HCT116 (cell line): Measurements from ENCODE around the gene ANKRD49. TPM values are rescaled to one million over a fixed set of nuclear protein-coding genes. Genes with fewer than 3 reads are reported as not detected.

Experiments used
- ATAC-seq: fragments of 200-7000 bp; cut with Tn5 transposase; 2 replicates; pipeline ENCODE4 v1.9.1; 2020; ENCODE audit warnings: mild to moderate bottlenecking, moderate library complexity
- BruUV-seq: library from RNA; stranded (reverse); fragments of 400-500 nt; replicated peaks from 2 replicates; lab custom pipeline; 2021; lab: Mats Ljungman, UMichigan
- CTCF ChIA-PET: fragments of 300-600 bp; sonication (Branson Sonifier 250); formaldehyde crosslinking; loops from one replicate; lab custom pipeline; 2021; ENCODE audit warnings: antibody characterized with exemption; lab: Charles Lee
- POLR2A ChIA-PET: fragments of 300-600, 350-600 bp; sonication (Branson Sonifier 250); formaldehyde crosslinking; loops from one replicate; lab custom pipeline; 2021; ENCODE audit warnings: antibody characterized with exemption; lab: Charles Lee
- RAD21 ChIA-PET, 2 experiments: fragments of 300-600 bp; sonication (Branson Sonifier 250); formaldehyde crosslinking; loops; one replicate each; lab custom pipeline; 2023; ENCODE audit warnings: low total read pairs in 2 of 2; ENCODE audit not compliant: uncharacterized antibody in 2 of 2, unreplicated experiment in 2 of 2, low non-redundant PET in 1 of 2; lab: Charles Lee
- DNase-seq: peaks from one replicate; pipeline ENCODE4 v3.0.0-alpha.2; 2010; ENCODE audit warnings: low read depth, low spot score
- H2AFZ ChIP-seq: fragments of 200-600 bp; shearing (Covaris generic), sonication (generic); 2 replicates; pipeline ENCODE4 v1.6.1; 2017; ENCODE audit warnings: low read depth, mixed run types, mixed read lengths, antibody characterized with exemption, low read length; ENCODE audit not compliant: poor library complexity, severe bottlenecking
- H3K27ac ChIP-seq: 2 replicates; pipeline ENCODE4 v1.5.1; 2012; ENCODE audit warnings: low read depth, low read length
- H3K27me3 ChIP-seq: fragments of 200-600 bp; sonication (generic); 2 replicates; pipeline ENCODE4 v1.6.1; 2016; ENCODE audit warnings: mixed run types, low read length, mixed read lengths; ENCODE audit not compliant: insufficient read depth
- H3K36me3 ChIP-seq, 2 experiments: fragments of 200-500 bp in 1 of 2; fragments of 200-600 bp in 1 of 2; sonication (Bioruptor generic) in 1 of 2; sonication (generic) in 1 of 2; 2 replicates each; pipeline versions ENCODE4 v1.5.1 to v1.6.1; 2014 to 2016; ENCODE audit warnings: low read length in 2 of 2, inconsistent platforms in 1 of 2, mixed read lengths in 1 of 2, mixed run types in 1 of 2; ENCODE audit not compliant: insufficient read depth in 2 of 2, control insufficient read depth in 1 of 2
- H3K4me1 ChIP-seq, 2 experiments: fragments of 200-600 bp in 1 of 2; sonication (generic) in 1 of 2; 2 replicates each; pipeline versions ENCODE4 v1.5.1 to v1.6.1; 2012 to 2017; ENCODE audit warnings: low read length in 2 of 2, inconsistent platforms in 1 of 2, mild to moderate bottlenecking in 1 of 2, mixed read lengths in 1 of 2, mixed run types in 1 of 2, moderate library complexity in 1 of 2; ENCODE audit not compliant: insufficient read depth in 2 of 2, control insufficient read depth in 1 of 2
- H3K4me2 ChIP-seq: fragments of 200-600 bp; sonication (generic); 2 replicates; pipeline ENCODE4 v1.6.1; 2017; ENCODE audit warnings: mixed run types, low read length, mixed read lengths
- H3K4me3 ChIP-seq, 2 experiments: fragments of 200-600 bp in 1 of 2; sonication (generic) in 1 of 2; replicated peaks in 1 of 2; 2 replicates each; pipeline ENCODE4 v1.5.1; 2011 to 2016; ENCODE audit warnings: low read length in 2 of 2, control low read depth in 1 of 2, low read depth in 1 of 2, mild to moderate bottlenecking in 1 of 2, mixed read lengths in 1 of 2, mixed run types in 1 of 2
- H3K79me2 ChIP-seq: fragments of 200-600 bp; sonication (generic); 2 replicates; pipeline ENCODE4 v1.6.1; 2017; ENCODE audit warnings: mild to moderate bottlenecking, mixed run types, low read length, moderate library complexity, mixed read lengths; ENCODE audit not compliant: insufficient read depth
- H3K9ac ChIP-seq: fragments of 200-600 bp; sonication (generic); 2 replicates; pipeline ENCODE4 v1.6.1; 2016; ENCODE audit warnings: low read length, mixed read lengths
- H3K9me2 ChIP-seq: fragments of 200-600 bp; sonication (generic), shearing (Covaris generic); 2 replicates; pipeline ENCODE4 v1.6.1; 2017; ENCODE audit warnings: mixed run types, mild to moderate bottlenecking, moderate library complexity; ENCODE audit not compliant: insufficient read depth
- H3K9me3 ChIP-seq, 2 experiments: fragments of 200-500 bp in 1 of 2; fragments of 200-600 bp in 1 of 2; sonication (Bioruptor generic) in 1 of 2; sonication (generic) in 1 of 2; 2 replicates each; pipeline ENCODE4 v1.6.1; 2014 to 2017; ENCODE audit warnings: low read length in 2 of 2, mixed read lengths in 2 of 2, inconsistent platforms in 1 of 2, low read depth in 1 of 2, mild to moderate bottlenecking in 1 of 2, mixed run types in 1 of 2, moderate library complexity in 1 of 2; ENCODE audit not compliant: control insufficient read depth in 1 of 2, insufficient read depth in 1 of 2
- H4K20me1 ChIP-seq: fragments of 200-600 bp; sonication (generic), shearing (Covaris generic); 2 replicates; pipeline ENCODE4 v1.6.1; 2017; ENCODE audit warnings: mixed run types, mild to moderate bottlenecking, moderate library complexity; ENCODE audit not compliant: insufficient read depth
- EGR1 ChIP-seq: IDR thresholded peaks from 2 replicates; pipeline ENCODE4 v1.6.1; 2012; ENCODE audit warnings: low read depth
- EZH2phosphoT487 ChIP-seq: fragments of 200-600 bp; IDR thresholded peaks from 2 replicates; pipeline ENCODE4 v1.6.1; 2018; ENCODE audit warnings: antibody characterized with exemption, borderline replicate concordance
- FOSL1 ChIP-seq: IDR thresholded peaks from 2 replicates; pipeline ENCODE4 v1.6.1; 2012; ENCODE audit warnings: low read depth
- JUND ChIP-seq: IDR thresholded peaks from 2 replicates; pipeline ENCODE4 v1.6.1; 2012
- POLR2AphosphoS5 ChIP-seq: IDR thresholded peaks from 2 replicates; pipeline ENCODE4 v1.6.1; 2011; ENCODE audit warnings: mild to moderate bottlenecking, low read depth, low read length, moderate library complexity
- SP1 ChIP-seq: IDR thresholded peaks from 2 replicates; pipeline ENCODE4 v1.6.1; 2012; ENCODE audit warnings: low read depth
- SRF ChIP-seq: IDR thresholded peaks from 2 replicates; pipeline ENCODE4 v1.6.1; 2012; ENCODE audit warnings: low read depth
- intact Hi-C: fragments of 100-400 bp; cut with micrococcal nuclease; formaldehyde crosslinking; loops from 2 replicates; pipeline ENCODE4 v1.10.0; 2022
- total RNA-seq: library from RNA; stranded (reverse); gene quantifications from one replicate; pipeline ENCODE4 v1.2.1, GENCODE V29; 2021; ENCODE audit not compliant: unreplicated experiment
- TF ChIP-seq, protein P1 (sequence below), 3 experiments: fragments of 200-600 bp in 1 of 3; sonication (generic) in 1 of 3; IDR thresholded peaks in 2 of 3; conservative IDR thresholded peaks in 1 of 3; 2 replicates each; pipeline ENCODE4 v1.5.1; 2012 to 2017; ENCODE audit warnings: low read depth in 2 of 3, low read length in 2 of 3, antibody characterized with exemption in 1 of 3, borderline replicate concordance in 1 of 3, control low read depth in 1 of 3, mild to moderate bottlenecking in 1 of 3, mixed read lengths in 1 of 3, mixed run types in 1 of 3, moderate library complexity in 1 of 3; ENCODE audit not compliant: insufficient read depth in 1 of 3

The ANKRD49 gene
- total RNA-seq, 1 experiment from 2014 or later, result 8.2 TPM

DNA sequence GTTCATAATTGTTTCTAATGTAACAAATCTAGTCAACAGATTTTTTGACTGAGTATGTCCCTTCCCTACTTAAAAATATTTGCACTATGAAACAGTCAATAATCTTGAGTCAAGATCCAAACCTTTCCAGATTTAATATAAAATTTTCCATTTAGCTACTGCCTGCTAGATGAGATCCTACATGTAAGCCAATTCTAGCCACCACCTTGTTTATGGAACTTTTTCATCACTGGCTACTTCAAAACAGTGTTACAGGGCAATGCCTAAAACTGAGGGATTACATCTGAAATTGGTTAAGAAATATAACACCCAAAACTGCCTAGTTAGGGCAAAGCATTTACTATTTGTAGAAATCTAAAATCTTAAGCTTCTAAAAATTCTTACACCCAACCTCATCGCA lies 39.4 kb downstream of the ANKRD49 start:
- no peak overlapping the region for H3K4me2 ChIP-seq
- H3K36me3 ChIP-seq, result no peaks in the 10 kb centered on the region
- peaks cover 0 to 4% of the 10 kb centered on the region in 2 experiments; a peak in 1 of 4 replicates for H3K4me1 ChIP-seq
- intact Hi-C loops, result no loop called here
- H3K4me3 ChIP-seq, result no peak overlapping the region
- TF ChIP-seq, protein P1, sequence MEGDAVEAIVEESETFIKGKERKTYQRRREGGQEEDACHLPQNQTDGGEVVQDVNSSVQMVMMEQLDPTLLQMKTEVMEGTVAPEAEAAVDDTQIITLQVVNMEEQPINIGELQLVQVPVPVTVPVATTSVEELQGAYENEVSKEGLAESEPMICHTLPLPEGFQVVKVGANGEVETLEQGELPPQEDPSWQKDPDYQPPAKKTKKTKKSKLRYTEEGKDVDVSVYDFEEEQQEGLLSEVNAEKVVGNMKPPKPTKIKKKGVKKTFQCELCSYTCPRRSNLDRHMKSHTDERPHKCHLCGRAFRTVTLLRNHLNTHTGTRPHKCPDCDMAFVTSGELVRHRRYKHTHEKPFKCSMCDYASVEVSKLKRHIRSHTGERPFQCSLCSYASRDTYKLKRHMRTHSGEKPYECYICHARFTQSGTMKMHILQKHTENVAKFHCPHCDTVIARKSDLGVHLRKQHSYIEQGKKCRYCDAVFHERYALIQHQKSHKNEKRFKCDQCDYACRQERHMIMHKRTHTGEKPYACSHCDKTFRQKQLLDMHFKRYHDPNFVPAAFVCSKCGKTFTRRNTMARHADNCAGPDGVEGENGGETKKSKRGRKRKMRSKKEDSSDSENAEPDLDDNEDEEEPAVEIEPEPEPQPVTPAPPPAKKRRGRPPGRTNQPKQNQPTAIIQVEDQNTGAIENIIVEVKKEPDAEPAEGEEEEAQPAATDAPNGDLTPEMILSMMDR (IDR thresholded peaks at IDR 0.05 in 2 of 3, conservative IDR thresholded peaks at IDR 0.05 in 1 of 3; ENCODE audit: borderline replicate concordance in 1 of 3, insufficient read depth in 1 of 3, low read depth in 2 of 3, low read length in 2 of 3), result no peak
- TF ChIP-seq FOSL1 (no peak), EGR1 (no peak), SRF (no peak), JUND (no peak), SP1 (no peak), POLR2AphosphoS5 (no peak), EZH2phosphoT487 (no peak)
- peak overlapping the region; percentile 31 for H2AFZ ChIP-seq
- H3K9ac ChIP-seq, result no peak overlapping the region
- no peaks in the 10 kb centered on the region for H3K9me3 ChIP-seq
- POLR2A ChIA-PET, result no interaction called here
- H4K20me1 ChIP-seq, result no peaks in the 10 kb centered on the region
- ATAC-seq (no peak), DNase-seq (no peak)
- CTCF ChIA-PET, result no interaction called here
- RAD21 ChIA-PET, result no interaction called here
- no peaks in the 10 kb centered on the region for H3K27me3 ChIP-seq
- no TSS peak for BruUV-seq
- no peak overlapping the region for H3K27ac ChIP-seq
- no peaks in the 10 kb centered on the region for H3K79me2 ChIP-seq
- H3K9me2 ChIP-seq, result no peaks in the 10 kb centered on the region
